HEK293 (cell line): ENCODE measurements around the gene PRC1.

Experiments
- KLF16 ChIP-seq: fragments of 450-650 bp; formaldehyde crosslinking; IDR thresholded peaks from 2 replicates; pipeline ENCODE4 v1.5.1; 2017; ENCODE audit warnings: missing biosample characterization, missing genetic modification characterization
- KLF8 ChIP-seq: fragments of 450-650 bp; formaldehyde crosslinking; IDR thresholded peaks from 2 replicates; pipeline ENCODE4 v1.5.1; 2016; ENCODE audit warnings: missing biosample characterization, missing genetic modification characterization
- OSR2 ChIP-seq: fragments of 450-650 bp; formaldehyde crosslinking; IDR thresholded peaks from 2 replicates; pipeline ENCODE4 v1.5.1; 2016; ENCODE audit warnings: missing biosample characterization, missing genetic modification characterization
- SALL2 ChIP-seq: fragments of 450-650 bp; formaldehyde crosslinking; IDR thresholded peaks from 2 replicates; pipeline ENCODE4 v1.5.0; 2017; ENCODE audit warnings: missing biosample characterization, mild to moderate bottlenecking, missing genetic modification characterization, borderline replicate concordance
- WT1 ChIP-seq: fragments of 450-650 bp; formaldehyde crosslinking; IDR thresholded peaks from 2 replicates; pipeline ENCODE4 v1.5.1; 2016; ENCODE audit warnings: missing biosample characterization, missing genetic modification characterization
- YY2 ChIP-seq: fragments of 450-650 bp; formaldehyde crosslinking; IDR thresholded peaks from 2 replicates; pipeline ENCODE4 v1.5.1; 2016; ENCODE audit warnings: missing biosample characterization, missing genetic modification characterization
- ZBTB49 ChIP-seq: fragments of 450-650 bp; formaldehyde crosslinking; IDR thresholded peaks from 2 replicates; pipeline ENCODE4 v1.5.1; 2016; ENCODE audit warnings: missing biosample characterization, missing genetic modification characterization, low read depth
- ZBTB6 ChIP-seq: fragments of 450-650 bp; formaldehyde crosslinking; IDR thresholded peaks from 2 replicates; pipeline ENCODE4 v1.5.1; 2017; ENCODE audit warnings: missing biosample characterization, missing genetic modification characterization
- ZBTB7A ChIP-seq: fragments of 450-650 bp; formaldehyde crosslinking; IDR thresholded peaks from 2 replicates; pipeline ENCODE4 v1.5.1; 2016; ENCODE audit warnings: low read depth, missing biosample characterization, missing genetic modification characterization
- ZFHX2 ChIP-seq: fragments of 450-650 bp; formaldehyde crosslinking; conservative IDR thresholded peaks from 2 replicates; pipeline ENCODE4 v1.5.1; 2016; ENCODE audit warnings: missing biosample characterization, missing genetic modification characterization
- ZIC2 ChIP-seq: fragments of 450-650 bp; formaldehyde crosslinking; IDR thresholded peaks from 2 replicates; pipeline ENCODE4 v1.5.1; 2016; ENCODE audit warnings: missing biosample characterization, missing genetic modification characterization
- ZNF121 ChIP-seq: fragments of 450-650 bp; formaldehyde crosslinking; IDR thresholded peaks from 2 replicates; pipeline ENCODE4 v1.5.1; 2016; ENCODE audit warnings: missing biosample characterization, missing genetic modification characterization
- ZNF133 ChIP-seq: fragments of 450-650 bp; formaldehyde crosslinking; IDR thresholded peaks from 2 replicates; pipeline ENCODE4 v1.5.1; 2016; ENCODE audit warnings: missing biosample characterization, missing genetic modification characterization
- ZNF140 ChIP-seq: fragments of 450-650 bp; formaldehyde crosslinking; IDR thresholded peaks from 2 replicates; pipeline ENCODE4 v1.5.1; 2016; ENCODE audit warnings: missing biosample characterization, missing genetic modification characterization
- ZNF184 ChIP-seq: fragments of 450-650 bp; IDR thresholded peaks from 2 replicates; pipeline ENCODE4 v1.5.1; 2018; ENCODE audit warnings: missing biosample characterization, mild to moderate bottlenecking, missing genetic modification characterization
- ZNF19 ChIP-seq: fragments of 450-650 bp; formaldehyde crosslinking; IDR thresholded peaks from 2 replicates; pipeline ENCODE4; 2016; ENCODE audit warnings: missing biosample characterization, missing genetic modification characterization, low read depth
- ZNF266 ChIP-seq: fragments of 450-650 bp; formaldehyde crosslinking; IDR thresholded peaks from 2 replicates; pipeline ENCODE4 v1.5.1; 2016; ENCODE audit warnings: missing biosample characterization, missing genetic modification characterization, low read depth
- ZNF341 ChIP-seq: fragments of 450-650 bp; formaldehyde crosslinking; IDR thresholded peaks from 2 replicates; pipeline ENCODE4; 2016; ENCODE audit warnings: low read depth, missing biosample characterization, missing genetic modification characterization
- ZNF350 ChIP-seq: fragments of 450-650 bp; formaldehyde crosslinking; IDR thresholded peaks from 2 replicates; pipeline ENCODE4 v1.5.0; 2017; ENCODE audit warnings: missing biosample characterization, mild to moderate bottlenecking, missing genetic modification characterization
- ZNF416 ChIP-seq: fragments of 450-650 bp; formaldehyde crosslinking; IDR thresholded peaks from 2 replicates; pipeline ENCODE4 v1.5.1; 2016; ENCODE audit warnings: missing biosample characterization, missing genetic modification characterization
- ZNF48 ChIP-seq: fragments of 450-650 bp; formaldehyde crosslinking; IDR thresholded peaks from 2 replicates; pipeline ENCODE4 v1.5.1; 2016; ENCODE audit warnings: missing biosample characterization, missing genetic modification characterization
- ZNF514 ChIP-seq: fragments of 450-650 bp; formaldehyde crosslinking; IDR thresholded peaks from 2 replicates; pipeline ENCODE4 v1.5.1; 2016; ENCODE audit warnings: missing biosample characterization, missing genetic modification characterization
- ZNF561 ChIP-seq: fragments of 450-650 bp; IDR thresholded peaks from 2 replicates; pipeline ENCODE4 v1.5.1; 2018; ENCODE audit warnings: missing biosample characterization, missing genetic modification characterization, borderline replicate concordance
- ZNF571 ChIP-seq: fragments of 450-650 bp; formaldehyde crosslinking; IDR thresholded peaks from 2 replicates; pipeline ENCODE4 v1.5.0; 2017; ENCODE audit warnings: missing biosample characterization, missing genetic modification characterization
- ZNF645 ChIP-seq: fragments of 450-650 bp; formaldehyde crosslinking; IDR thresholded peaks from 2 replicates; pipeline ENCODE4; 2016; ENCODE audit warnings: missing biosample characterization, missing genetic modification characterization
- ZNF654 ChIP-seq: fragments of 450-650 bp; formaldehyde crosslinking; IDR thresholded peaks from 2 replicates; pipeline ENCODE4 v1.5.1; 2016; ENCODE audit warnings: low read depth, missing biosample characterization, missing genetic modification characterization
- ZNF692 ChIP-seq: fragments of 450-650 bp; formaldehyde crosslinking; IDR thresholded peaks from 2 replicates; pipeline ENCODE4 v1.5.1; 2016; ENCODE audit warnings: missing biosample characterization, missing genetic modification characterization
- ZNF701 ChIP-seq: fragments of 450-650 bp; formaldehyde crosslinking; IDR thresholded peaks from 2 replicates; pipeline ENCODE4 v1.5.1; 2016; ENCODE audit warnings: missing biosample characterization, missing genetic modification characterization
- ZNF76 ChIP-seq: fragments of 450-650 bp; formaldehyde crosslinking; IDR thresholded peaks from 2 replicates; pipeline ENCODE4; 2016; ENCODE audit warnings: low read depth, missing biosample characterization, missing genetic modification characterization, borderline replicate concordance
- ZNF830 ChIP-seq: fragments of 450-650 bp; IDR thresholded peaks from 2 replicates; pipeline ENCODE4 v1.5.0; 2018; ENCODE audit warnings: missing biosample characterization, missing genetic modification characterization, low read depth, mild to moderate bottlenecking, moderate library complexity
- ZNF837 ChIP-seq: fragments of 450-650 bp; formaldehyde crosslinking; IDR thresholded peaks from 2 replicates; pipeline ENCODE4 v1.5.1; 2016; ENCODE audit warnings: missing biosample characterization, missing genetic modification characterization

The PRC1 gene

GRCh38 chr15:90931828-90932659, 62.3 kb downstream of the PRC1 start, which contains the start of gene HDDC3 (continued):
- TF ChIP-seq ZNF121 (tag by site-specific recombination) = peak; percentile 54; the same call in 1 of the 2 replicates
- TF ChIP-seq ZNF701 (tag by site-specific recombination) = no peak
- no peak for TF ChIP-seq ZBTB7A (tag by site-specific recombination)
- no peak for TF ChIP-seq ZNF266 (tag by site-specific recombination)
- TF ChIP-seq ZNF416 (tag by site-specific recombination) = no peak
- TF ChIP-seq ZNF837 (tag by site-specific recombination) = no peak
- no peak for TF ChIP-seq SALL2
- 0 out of 2 replicates have a peak, but pooled peaks have one; percentile 10 for TF ChIP-seq ZNF341 (tag by site-specific recombination)
- peak; percentile 51; the same call in 1 of the 2 replicates for TF ChIP-seq ZNF76
- no peak for TF ChIP-seq ZNF133 (tag by site-specific recombination)
- TF ChIP-seq ZNF48 (tag by site-specific recombination) = no peak
- no peak; the same call in 1 of the 2 replicates for TF ChIP-seq YY2 (tag by site-specific recombination)
- TF ChIP-seq ZNF571 (tag by site-specific recombination) = no peak
- no peak for TF ChIP-seq ZNF514 (tag by site-specific recombination)
- peak; percentile 21 for TF ChIP-seq ZIC2 (tag by site-specific recombination)
- peak; percentile 94 for TF ChIP-seq ZNF561 (tag by site-specific recombination)
- TF ChIP-seq ZNF830 = no peak
- TF ChIP-seq ZNF184 = no peak
- peak; percentile 73 for TF ChIP-seq KLF16
- peak; percentile 86 for TF ChIP-seq KLF8
- TF ChIP-seq ZNF350 = no peak
- TF ChIP-seq OSR2 (tag by site-specific recombination) = no peak
- TF ChIP-seq ZNF692 = peak; percentile 64
- peak; percentile 23; the same call in 1 of the 2 replicates for TF ChIP-seq WT1
- no peak for TF ChIP-seq ZNF140 (tag by site-specific recombination)
- no peak for TF ChIP-seq ZNF654 (tag by site-specific recombination)
- no peak for TF ChIP-seq ZBTB49 (tag by site-specific recombination)
- no peak for TF ChIP-seq ZFHX2
- TF ChIP-seq ZNF645 (tag by site-specific recombination) = no peak
- TF ChIP-seq ZNF19 = no peak
- 0 out of 2 replicates have a peak, but pooled peaks have one; percentile 55 for TF ChIP-seq ZBTB6 (tag by site-specific recombination)
